NCI-H82 treated with DMSO at 0.1 percent for 48 hours (cell line): ENCODE results near the gene HIP1.
"Not testable (repeated sequence)": the region's sequence is repeated elsewhere in the genome, so short reads cannot be mapped to it uniquely, and the experiment has no call there.

Experiments used
- DNase-seq: peaks from one replicate; lab custom pipeline; 2025; ENCODE audit not compliant: unreplicated experiment; lab: John Stamatoyannopoulos, UW

HIP1 gene

DNA sequence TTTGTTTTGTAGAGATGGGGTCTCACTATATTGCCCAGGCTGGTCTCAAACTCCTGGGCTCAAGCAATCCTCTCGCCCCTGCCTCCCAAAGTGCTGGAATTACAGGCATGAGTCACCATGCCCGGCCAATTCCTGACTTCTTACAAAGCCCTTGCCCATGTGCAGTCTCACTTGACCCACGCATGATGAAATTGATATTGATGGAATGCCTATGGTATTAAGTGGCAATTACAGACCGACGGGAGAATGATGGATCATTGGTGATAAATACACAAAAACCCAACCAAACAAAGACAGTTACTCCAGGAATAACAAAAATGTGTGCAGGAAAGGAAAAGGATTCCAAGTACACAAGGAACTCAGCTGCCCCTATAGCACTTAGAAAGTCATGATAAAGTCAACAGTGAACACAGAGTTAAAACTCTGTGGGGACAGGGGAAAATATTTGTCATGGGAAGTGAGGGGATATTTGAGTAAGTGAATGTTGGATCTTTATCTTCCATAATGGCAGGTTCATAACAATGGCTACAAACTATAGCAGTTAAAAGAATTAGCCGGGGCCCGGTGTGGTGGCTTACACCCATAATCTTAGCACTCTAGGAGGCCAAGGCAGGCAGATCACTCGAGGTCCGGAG, 21.6 kb downstream of the HIP1 start:
- no peak for DNase-seq

DNA sequence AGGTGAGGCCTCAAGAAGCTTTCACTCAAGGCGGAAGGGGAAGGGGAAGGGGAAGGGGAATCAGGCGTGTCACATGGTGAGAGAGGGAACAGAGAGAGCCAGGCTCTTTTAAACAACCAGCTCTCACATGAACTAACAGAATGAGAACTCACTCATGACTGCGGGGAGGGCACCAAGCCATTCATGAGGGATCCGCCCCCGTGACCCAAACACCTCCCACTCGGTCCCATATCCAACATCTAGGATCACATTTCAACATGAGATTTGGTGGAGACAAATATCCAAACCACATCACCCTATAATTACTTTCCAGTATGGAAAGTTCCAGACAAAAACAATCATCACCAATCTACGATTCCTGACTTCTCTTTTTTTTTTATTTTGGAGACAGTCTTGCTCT, 22.9 kb downstream of the HIP1 start:
- no peak for DNase-seq

DNA sequence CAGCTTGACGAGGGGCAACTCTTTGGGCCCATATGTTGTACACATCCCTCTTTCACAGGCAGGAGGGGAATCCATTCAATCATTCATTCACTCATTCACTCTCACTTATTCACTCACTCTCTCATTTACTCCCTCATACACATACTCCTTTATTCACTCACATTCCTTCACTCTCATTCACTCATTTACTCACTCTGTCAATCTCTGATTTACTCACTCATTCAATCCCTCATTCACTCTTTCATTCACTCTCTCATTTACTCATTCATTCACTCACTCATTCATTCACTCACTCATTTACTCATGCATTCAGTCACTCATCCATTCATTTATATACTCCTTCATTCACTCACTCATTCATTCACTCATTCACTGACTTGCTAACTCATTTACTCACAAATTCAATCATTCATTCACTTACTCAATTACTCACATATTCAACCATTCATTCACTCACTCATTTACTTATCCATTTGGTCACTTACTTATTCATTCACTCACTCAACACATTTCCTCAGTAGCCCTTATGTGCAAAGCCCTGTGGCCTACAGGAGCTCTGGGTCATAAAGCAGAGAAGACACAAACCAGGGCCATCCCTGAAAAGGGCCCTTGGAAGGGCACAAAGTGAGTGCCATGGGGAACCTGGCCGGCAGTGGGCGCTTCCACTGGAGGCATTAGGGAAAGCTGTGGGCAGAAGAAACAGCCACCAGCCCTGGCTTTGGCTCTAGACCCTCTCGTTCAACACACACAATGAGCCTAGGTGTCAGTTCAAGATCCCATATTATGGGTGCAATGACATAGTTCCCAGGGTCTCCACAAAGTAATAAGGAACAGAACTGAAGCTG, 26.0 kb downstream of the HIP1 start:
- DNase-seq: no peak

DNA sequence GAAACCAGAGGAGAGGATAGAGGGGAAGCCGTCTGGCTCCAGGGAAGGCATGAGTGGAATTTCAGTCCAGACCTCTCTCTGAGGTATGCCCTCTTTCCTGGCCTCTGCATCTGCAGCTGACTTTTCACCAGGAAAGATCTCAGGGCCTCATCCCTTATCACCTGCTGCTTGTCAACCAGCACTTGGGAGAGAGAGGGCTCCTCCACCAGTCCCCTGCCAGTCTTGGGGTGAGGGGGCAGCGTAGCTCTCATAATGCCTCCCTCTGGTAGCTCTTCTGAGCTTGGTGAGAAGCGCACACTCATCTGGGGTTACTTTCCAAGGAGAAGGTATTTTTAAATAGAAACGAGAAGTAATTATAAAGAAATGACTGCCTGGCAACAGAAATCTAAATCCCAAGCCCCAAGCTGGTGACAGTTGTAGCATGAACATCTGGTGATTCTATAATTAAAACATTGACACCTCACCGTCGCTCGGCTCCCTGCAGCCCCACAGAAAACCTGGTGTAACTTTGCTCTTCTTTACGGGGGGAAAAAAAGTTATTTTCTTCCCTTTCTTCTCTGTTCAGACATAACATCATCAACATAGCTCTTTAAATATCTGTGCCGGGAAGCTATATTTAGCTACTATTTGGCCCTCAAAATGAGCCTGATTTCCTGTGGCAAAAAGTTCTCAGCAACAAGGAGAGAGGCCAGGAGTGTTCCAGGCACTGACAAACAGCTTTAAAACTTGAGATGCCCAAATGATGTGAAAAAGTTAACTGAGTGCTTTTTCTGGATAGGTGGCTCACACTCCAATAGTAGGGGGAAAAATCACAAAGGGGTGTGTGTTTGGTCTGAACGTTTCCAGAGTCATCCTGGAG, 26.9 kb downstream of the HIP1 start:
- no peak for DNase-seq

GRCh38 chr7:75711076-75711475, 27.7 kb downstream of the HIP1 start:
- DNase-seq: no peak

DNA sequence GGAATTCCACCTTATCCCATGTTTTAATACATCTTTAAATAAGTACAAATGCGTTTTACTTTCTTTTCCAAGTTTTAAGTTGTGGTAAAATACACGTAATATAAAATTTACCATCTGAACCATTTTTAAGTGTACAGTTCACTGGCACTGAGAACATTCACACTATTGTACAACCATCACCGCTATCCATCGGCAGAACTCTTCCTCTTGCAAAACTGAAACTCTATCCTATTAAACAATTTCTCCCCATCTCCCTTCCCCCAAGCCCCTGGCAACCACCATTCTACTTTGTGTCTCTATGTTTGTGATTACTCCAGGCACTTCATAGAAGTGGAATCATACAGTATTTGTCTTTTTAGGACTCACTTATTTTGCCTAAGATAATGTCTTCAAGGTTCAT, 33.8 kb downstream of the HIP1 start:
- no peak for DNase-seq

- DNase-seq: no peak
Observed at GRCh38 chr7:75702515-75702914, 36.2 kb downstream of the HIP1 start.

DNA sequence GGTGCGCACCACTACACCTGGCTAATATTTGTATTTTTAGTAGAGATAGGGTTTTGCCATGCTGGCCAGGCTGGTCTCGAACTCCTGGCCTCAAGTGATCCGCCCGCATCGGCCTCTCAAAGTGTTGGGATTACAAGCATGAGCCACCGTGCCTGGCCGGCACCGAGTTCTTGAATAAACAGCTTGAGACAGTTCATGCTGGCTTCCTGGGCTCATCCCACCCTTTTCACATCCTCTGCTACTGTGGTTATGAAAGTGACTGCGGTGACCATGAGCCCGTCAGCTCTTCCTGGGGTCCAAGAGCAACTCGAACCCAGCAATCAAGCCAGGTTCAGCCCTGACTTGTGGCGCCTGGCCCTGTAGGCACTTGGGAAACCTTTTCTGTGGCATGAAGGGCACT, 38.7 kb downstream of the HIP1 start:
- no peak for DNase-seq

DNA sequence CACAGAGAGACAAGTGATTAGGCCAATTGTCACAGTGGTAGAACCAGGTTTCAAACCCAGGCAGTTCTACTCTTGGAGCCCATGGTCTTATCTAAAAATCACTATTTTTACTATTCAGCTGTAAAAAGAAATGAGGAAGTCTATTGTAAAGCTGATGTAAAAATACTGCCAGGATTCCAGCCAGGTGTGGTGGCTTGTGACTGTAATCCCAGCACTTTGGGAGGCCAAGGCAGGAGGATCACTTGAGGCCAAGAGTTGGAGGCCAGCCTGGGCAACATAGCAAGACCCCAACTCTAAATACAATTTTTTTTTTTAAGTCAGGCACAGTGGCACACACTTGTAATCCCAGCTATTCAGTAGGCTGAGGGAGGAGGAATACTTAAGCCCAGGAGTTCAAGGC, 40.4 kb downstream of the HIP1 start:
- no peak for DNase-seq

- DNase-seq: no peak
Observed at GRCh38 chr7:75696263-75697037, 42.3 kb downstream of the HIP1 start.

- no peak for DNase-seq
Observed at GRCh38 chr7:75694638-75695399, 43.9 kb downstream of the HIP1 start.

DNA sequence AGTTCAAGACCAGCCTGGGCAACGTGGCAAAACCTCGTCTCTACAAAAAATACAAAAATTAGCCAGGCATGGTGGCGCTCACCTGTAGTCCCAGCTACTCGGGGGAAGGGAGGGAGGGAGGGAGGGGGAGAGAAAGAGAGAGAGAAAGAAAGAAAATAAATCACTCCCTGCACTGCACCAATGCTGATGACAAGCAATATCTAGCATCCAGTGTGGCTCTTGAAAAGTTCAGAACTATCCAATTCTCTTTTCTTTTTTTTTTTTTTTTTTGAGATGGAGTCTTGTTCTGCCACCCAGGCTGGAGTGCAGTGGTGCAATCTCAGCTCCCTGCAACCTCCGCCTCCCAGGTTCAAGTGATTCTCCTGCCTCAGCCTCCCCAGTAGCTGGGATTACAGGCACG, 45.1 kb downstream of the HIP1 start:
- DNase-seq: not testable (repeated sequence)

GRCh38 chr7:75691793-75692543, 46.8 kb downstream of the HIP1 start:
- no peak for DNase-seq

DNA sequence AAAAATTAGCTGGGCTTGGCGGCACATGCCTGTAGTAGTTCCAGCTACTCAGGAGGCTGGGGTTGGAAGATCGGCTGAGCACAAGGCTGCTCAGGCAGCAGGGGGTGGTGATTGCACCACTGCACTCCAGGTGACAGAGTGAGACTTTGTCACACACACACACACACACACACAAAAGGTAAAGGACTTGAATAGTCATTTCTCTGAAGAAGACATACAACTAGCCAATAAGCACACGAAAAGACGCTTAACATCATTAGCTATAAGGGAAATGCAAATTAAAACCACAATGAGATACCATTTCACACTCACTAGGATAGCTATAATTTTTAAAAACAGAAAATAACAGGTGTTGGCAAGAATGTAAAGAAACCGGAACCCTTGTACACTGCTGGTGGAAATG, 48.6 kb downstream of the HIP1 start:
- no peak for DNase-seq

DNA sequence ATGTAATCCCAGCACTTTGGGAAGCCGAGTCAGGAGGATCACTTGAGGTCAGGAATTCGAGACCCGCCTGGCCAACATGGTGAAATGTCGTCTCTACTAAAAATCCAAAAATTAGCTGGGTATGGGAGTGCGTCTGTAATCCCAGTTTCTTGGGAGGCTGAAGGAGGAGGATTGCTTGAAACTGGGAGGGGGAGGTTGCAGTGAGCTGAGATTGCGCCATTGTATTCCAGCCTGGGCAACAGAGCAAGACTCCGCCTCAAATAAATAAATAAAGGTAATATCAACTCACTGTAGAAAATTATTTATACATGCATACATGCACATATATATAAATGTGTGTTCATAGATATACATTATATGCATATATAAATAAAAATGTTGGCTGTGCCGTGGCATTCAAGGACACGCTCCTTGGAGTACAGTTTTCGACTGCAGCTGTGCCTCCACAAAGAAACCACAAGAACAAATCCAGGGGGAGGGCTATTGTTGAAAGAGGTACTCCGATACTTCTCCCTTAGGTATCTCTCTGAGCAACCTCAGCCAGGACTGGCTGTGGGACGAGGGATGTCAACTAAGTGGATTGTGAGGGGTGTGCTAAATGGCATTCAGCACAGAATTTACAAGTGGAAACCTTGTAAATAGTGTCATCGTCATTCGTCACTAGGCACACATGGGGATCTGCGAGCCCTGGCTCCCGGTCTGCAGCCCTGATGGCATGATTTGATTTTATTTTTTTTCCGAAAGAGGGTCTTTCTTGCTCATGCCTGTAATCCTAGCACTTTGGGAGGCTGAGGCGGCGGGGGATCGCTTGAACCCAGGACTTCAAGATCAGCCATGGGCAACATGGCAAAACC, 49.3 kb downstream of the HIP1 start:
- DNase-seq: no peak

DNA sequence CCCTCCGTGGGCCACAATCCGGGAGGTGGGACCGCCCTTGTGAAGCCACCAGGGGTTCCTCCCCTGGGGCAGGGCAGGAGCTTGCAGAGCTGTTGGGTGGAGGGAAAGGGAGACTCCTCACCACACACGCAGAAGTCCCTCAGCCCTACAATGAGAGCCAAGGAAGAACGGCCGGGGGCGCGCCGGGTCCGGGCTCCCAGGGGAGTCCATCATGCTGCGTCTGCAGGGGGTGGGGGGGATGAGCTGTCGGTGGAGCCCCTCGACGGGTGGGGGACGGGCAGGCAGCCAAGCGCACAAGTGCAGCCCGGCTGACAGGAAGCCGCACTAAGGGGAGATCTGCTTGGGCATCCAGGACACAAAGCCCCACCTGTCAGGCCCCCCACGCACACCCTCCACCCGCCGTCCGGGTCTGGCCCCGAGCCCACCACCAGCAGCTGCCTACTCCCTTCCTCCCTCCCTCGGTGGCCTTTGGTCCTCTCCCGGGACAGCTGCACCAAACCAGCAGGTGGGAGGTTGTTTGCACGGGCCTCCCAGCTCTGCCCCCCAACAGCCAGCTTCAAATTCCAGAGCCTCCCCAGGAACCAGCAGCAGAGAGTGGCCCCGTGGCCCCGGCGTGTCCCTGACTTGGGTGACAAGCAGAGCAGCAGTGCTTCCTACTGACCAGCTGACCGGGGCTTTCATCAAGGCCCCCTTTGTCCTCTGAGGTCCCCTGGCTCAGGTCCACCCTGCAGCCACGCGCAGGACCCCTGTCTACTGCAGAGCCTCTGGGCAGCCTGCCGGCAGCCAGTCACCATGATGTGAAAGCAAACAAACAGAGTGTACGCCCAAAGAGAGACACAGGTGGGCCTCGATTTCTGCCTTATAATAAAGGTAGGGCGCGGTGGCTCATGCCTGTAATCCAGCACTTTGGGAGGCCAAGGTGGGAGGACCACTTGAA, 50.3 kb downstream of the HIP1 start:
- DNase-seq: no peak

GRCh38 chr7:75687246-75688088, 51.3 kb downstream of the HIP1 start:
- no peak for DNase-seq
